Stimulated activated CD4-positive, alpha-beta T cell treated with anti-CD3 and anti-CD28 coated beads, TNF-alpha, amount 100 ng/mL, for 4 hours (primary cell): ENCODE results near the gene THRB.

ENCODE experiments used
- DNase-seq, 3 experiments: peaks; one replicate each; pipeline ENCODE4 v3.0.0-alpha.2; 2020; ENCODE audit warnings: low read depth in 3 of 3

The THRB gene

GRCh38 chr3:24145481-24145880, 349.2 kb downstream of the THRB start:
- DNase-seq: no peak

DNA sequence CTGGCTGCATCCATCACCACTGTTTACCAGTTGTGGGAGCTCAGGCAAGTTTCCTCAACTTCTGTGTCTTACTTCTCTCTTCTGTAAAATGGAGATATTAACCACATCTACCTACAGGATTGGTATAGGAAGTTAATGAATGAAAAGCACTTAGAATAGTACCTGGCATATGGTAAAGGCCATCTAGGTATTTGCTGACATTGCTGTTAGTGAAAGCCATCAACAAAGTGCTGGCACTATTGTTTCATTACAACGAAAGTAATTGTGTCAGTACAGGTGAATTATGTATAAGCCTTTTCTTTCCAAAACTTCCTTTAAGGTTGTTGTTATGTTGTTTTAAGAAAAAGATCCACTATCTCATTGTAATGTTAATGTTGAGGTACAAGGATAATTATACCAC, 352.5 kb downstream of the THRB start:
- DNase-seq: no peak

GRCh38 chr3:24141548-24141947, 353.1 kb downstream of the THRB start:
- DNase-seq: no peak

DNA sequence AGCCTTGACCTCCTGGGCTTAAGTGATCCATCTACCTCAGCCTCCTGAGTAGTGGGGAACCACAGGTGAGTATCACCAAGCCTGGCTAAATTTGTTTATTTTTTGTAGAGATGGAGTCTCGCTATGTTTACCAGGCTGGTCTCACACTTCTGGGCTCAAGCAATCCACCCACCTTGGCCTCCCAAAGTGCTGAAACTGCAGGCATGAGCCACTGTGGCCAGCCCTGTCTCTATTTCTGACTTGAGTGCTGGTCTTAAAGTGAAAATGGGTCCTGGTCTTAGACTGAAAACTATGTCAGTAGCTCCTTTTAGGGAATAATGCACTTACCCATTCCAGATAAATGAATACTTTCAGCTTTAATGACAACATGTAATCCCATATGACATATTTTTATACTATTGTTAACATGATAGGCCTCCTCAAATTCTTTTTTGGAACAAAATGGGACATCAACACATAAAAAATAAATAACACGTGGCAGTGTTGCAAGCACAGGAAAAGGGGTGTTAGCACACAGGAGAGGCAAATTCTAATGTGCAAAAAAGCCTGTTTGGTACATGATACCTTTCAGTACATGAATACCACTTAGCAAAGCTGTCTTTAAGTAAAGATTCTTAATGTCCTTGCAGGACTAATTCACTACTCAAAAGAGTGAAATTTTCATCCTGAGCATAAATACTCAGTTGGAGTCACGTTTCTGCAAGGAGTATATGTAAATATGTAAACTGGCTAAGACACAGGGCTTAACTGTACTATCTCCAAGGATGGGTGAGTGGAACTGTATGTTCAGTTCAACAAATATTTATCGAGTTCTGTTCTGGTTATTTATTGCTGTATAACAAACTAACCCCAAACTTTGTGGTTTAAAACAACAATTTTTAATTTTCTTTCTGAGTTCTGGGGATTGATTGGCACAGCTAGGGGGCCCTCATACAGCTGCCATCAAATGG, 354.9 kb downstream of the THRB start:
- DNase-seq: no peak

DNA sequence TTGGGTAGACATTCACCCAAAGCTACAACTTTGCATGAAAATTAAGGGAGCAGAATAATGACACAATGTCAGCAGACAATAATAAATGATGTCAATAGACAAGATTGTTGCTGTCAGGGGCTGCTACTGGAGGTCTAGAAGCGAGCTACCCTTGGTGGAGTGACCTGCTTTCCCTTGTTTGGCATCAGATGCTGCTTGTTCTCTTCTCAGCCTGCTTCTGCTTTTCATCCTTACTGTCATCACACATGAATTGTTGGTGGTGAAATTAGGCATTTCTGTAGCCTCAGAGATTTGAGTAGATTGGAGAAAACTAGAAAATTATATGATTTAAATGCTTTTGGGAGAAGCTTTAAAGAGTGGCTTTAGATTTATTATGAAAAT, 355.8 kb downstream of the THRB start:
- DNase-seq: no peak

GRCh38 chr3:24137958-24138875, 356.4 kb downstream of the THRB start:
- DNase-seq: no peak

DNA sequence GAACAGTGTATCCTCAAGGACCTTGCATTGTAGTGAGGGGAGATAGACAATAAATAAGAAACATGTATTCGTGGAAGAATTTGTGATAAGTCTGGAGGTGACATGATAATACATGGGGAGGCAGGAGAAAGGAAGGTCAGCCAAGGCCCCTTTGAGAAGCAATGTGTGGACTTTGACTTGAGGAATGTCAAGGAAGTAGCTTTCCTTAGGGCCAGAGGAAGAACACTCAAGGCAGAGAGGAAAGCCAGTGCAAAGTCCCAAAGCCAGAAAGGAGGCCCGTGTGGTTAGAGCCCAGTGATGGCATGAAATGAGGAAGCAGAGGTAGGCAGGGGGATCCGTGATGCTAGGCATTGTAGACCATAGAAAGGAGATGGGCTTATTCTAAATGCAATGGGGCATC, 357.3 kb downstream of the THRB start:
- no peak for DNase-seq

GRCh38 chr3:24136624-24137310, 357.9 kb downstream of the THRB start:
- no peak for DNase-seq

DNA sequence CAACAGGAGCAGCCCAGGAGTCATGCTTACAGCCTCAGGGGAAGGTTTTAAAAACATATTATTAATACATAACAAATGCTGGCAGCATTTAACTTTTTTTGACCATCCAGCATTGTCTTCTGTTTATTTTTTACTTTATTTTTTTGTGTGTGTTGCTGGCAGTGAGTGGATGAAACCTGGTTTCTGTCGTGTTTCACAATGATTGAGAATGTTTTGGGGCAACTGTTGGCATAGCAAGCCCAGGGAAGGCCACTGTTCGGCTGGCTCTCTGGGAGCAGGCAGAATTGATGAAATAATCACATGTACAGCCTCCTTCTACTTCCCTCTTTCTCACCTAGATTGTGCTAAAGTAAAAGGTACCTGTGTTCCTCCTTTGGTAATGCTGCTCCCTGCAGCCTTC, 359.4 kb downstream of the THRB start:
- DNase-seq: no peak

DNA sequence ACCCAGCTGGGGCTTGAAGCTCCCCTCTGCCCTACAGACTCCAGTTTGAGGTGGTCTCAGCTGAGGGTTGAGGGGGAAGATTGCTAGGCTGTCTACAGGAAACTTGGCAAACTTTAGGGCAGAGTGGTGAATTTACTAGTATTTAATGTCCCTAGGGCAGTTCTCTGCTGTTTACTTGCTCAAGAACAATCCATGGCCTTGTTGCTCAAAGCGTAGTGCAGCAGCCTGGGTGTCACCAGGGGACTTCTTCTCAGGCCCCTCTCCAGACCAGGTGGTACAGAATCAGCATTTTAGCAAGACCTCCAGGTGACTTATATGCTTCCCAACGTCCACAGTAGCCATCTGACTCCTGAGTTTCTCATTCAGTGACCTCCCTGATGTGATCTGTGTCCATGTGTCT, 360.7 kb downstream of the THRB start:
- DNase-seq: no peak

- no peak for DNase-seq
Observed at GRCh38 chr3:24133436-24133835, 361.2 kb downstream of the THRB start.

DNA sequence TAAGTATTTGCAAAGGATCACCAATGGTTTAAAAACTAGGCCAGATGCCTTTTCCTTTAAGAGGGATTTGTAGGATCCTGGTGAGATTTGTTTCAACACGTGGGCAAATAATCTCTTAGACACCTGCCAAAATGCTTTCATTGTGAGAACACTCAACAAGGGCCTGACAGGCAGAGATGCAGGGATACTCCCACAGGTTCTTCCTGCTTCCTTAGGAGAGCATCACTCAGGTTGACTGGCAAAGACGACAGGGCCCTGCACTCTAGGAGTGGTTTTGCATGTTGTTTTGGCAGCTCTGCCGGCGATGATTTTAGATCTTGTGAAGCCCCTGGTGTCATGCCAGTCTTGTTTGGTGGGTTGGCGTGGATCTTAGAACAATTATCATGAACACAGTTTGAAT, 365.1 kb downstream of the THRB start:
- no peak for DNase-seq

DNA sequence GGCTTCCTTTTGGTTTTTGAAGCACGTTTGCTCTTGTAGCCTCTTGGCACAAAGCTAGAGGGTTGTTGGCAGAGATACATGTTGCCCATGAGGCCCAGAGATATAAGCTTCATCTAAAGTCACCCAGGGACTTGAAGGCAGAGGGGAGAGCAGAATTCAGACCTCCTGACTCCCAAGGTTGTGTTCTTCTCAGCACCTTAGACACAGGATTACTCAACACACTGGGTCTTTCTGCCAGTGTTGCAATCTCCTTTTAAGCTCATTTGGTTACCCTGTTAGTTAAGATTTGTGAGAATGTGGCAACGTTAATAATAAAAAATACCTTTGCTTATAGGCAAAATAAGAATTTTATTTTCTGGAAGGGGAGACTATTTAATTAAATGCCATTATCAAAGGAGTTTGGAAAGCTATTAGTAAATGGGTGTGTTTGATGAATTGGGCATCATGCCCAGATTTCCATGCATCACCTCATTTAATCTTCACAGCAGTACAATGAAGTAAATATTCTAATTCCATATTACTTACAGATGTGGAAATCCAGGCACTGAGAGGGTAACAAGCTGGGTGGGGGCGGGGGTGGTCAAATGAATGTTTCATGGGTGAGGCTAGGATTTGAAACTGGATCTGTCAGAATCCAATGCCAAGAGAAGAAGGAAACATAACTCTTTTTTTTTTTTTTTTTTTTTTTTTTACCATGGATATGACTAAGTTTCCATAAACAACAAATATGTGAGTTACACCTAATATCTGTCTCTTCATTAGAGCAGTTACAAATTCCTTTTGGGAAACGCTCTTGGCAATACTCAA, 366.2 kb downstream of the THRB start:
- no peak for DNase-seq

GRCh38 chr3:24123596-24123995, 371.1 kb downstream of the THRB start:
- no peak for DNase-seq

- no peak for DNase-seq
Observed at GRCh38 chr3:24120434-24120833, 374.2 kb downstream of the THRB start.

- DNase-seq: no peak
Observed at GRCh38 chr3:24119321-24119751, 375.3 kb downstream of the THRB start.

- no peak for DNase-seq
Observed at GRCh38 chr3:24117508-24117907, 377.1 kb downstream of the THRB start.

DNA sequence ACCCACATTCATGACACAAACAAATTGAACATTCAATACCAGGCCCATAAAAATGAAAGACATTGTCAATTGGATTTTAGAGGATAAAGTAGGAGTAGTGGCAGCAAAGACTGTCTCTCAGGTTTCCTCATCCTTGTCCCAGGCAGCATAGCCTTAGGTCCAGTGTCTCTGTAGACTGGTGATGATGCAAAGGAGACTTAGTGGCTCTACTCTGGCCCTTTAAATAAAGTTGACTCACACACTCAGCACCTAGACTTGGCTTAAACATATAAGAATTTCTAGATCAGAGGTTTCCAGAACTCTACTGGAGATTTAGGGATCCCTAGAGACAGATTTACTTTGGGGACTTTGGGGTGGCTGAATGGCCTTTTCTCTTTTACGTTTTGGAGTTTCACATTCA, 382.9 kb downstream of the THRB start:
- no peak for DNase-seq

DNA sequence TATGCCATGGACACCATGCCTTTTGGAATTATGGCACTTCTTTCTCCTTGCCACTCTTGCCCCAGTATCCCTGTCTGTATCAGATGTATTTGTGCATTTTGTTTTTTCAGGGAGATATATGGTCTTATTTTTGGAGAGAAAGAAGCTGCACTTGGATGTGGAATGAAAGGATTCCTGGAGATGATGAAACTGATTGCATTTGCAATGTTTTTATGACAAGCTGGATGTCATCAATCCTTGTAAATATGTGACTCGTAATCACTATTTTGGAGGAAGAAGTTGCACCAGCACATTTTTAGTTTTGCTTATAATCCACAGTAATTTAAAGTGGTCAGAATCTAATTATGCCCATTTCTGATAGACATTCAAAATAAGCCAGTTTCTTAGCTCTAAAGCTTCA, 384.6 kb downstream of the THRB start:
- DNase-seq: no peak

GRCh38 chr3:24101676-24102168, 392.9 kb downstream of the THRB start:
- no peak for DNase-seq
